Stomach (tissue), 4 donors: Measurements from ENCODE around the gene SIK3.

ENCODE experiments used
- EP300 ChIP-seq: sonication (generic); formaldehyde crosslinking; IDR thresholded peaks from one replicate; pipeline ENCODE4 v1.6.1; 2017; ENCODE audit warnings: antibody characterized with exemption
- POLR2A ChIP-seq, 4 donors: fragments of 450-650 bp; IDR thresholded peaks; one replicate each; pipeline ENCODE4 v1.6.1; 2016; ENCODE audit warnings: antibody characterized with exemption in 4 of 4, control low read depth in 2 of 4, mild to moderate bottlenecking in 1 of 4, moderate library complexity in 1 of 4
- POLR2AphosphoS5 ChIP-seq, 3 donors: sonication (generic); formaldehyde crosslinking; IDR thresholded peaks; one replicate each; pipeline ENCODE4 v1.6.1; 2016; ENCODE audit warnings: antibody characterized with exemption in 3 of 3
- TF ChIP-seq, protein P1 (sequence below), 7 experiments: fragments of 450-650 bp in 4 of 7; fragments of 200-600 bp in 3 of 7; sonication (generic) in 3 of 7; IDR thresholded peaks; one replicate each; pipeline ENCODE4 v1.5.1; 2016 to 2019; ENCODE audit warnings: antibody characterized with exemption in 7 of 7, control low read depth in 2 of 7, mild to moderate bottlenecking in 1 of 7

DNA sequence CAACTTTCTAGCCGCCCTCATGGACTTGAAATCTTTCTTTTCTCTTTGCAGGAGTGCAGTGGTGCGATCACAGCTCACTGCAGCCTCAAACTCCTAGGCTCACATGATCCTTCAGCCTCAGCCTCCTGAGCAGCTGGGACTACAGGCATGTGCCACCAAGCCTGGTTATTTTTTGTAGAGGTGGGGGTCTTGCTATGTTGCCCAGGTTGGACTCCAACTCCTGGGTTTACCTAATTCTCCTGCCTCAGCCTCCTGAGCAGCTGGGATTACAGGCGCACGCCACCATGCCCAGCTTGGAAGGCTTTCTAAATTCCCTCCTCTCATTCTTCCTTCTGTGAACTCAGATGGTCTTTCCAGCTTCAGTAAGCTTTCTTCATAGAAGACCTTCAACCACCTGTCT lies 256.1 kb downstream of the SIK3 start:
- TF ChIP-seq POLR2A (IDR thresholded peaks at IDR 0.05) = no peak
- TF ChIP-seq, protein P1, sequence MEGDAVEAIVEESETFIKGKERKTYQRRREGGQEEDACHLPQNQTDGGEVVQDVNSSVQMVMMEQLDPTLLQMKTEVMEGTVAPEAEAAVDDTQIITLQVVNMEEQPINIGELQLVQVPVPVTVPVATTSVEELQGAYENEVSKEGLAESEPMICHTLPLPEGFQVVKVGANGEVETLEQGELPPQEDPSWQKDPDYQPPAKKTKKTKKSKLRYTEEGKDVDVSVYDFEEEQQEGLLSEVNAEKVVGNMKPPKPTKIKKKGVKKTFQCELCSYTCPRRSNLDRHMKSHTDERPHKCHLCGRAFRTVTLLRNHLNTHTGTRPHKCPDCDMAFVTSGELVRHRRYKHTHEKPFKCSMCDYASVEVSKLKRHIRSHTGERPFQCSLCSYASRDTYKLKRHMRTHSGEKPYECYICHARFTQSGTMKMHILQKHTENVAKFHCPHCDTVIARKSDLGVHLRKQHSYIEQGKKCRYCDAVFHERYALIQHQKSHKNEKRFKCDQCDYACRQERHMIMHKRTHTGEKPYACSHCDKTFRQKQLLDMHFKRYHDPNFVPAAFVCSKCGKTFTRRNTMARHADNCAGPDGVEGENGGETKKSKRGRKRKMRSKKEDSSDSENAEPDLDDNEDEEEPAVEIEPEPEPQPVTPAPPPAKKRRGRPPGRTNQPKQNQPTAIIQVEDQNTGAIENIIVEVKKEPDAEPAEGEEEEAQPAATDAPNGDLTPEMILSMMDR (IDR thresholded peaks at IDR 0.05) = no peak
- TF ChIP-seq EP300 = no peak
- TF ChIP-seq POLR2AphosphoS5 (IDR thresholded peaks at IDR 0.05) = no peak
